Measurements from ENCODE around the gene C2orf81. TPM values are rescaled to one million over a fixed set of nuclear protein-coding genes. Genes with fewer than 3 reads are reported as not detected.
A peak's percentile ranks its signal among the peaks of the same experiment; 100 is the strongest.
"Not testable (repeated sequence)": the region's sequence is repeated elsewhere in the genome, so short reads cannot be mapped to it uniquely, and the experiment has no call there.

Gene C2orf81
- total and polyA plus RNA-seq, 7 experiments from 2014 or later = 4.3 to 10.5 (median 7.9) TPM

DNA sequence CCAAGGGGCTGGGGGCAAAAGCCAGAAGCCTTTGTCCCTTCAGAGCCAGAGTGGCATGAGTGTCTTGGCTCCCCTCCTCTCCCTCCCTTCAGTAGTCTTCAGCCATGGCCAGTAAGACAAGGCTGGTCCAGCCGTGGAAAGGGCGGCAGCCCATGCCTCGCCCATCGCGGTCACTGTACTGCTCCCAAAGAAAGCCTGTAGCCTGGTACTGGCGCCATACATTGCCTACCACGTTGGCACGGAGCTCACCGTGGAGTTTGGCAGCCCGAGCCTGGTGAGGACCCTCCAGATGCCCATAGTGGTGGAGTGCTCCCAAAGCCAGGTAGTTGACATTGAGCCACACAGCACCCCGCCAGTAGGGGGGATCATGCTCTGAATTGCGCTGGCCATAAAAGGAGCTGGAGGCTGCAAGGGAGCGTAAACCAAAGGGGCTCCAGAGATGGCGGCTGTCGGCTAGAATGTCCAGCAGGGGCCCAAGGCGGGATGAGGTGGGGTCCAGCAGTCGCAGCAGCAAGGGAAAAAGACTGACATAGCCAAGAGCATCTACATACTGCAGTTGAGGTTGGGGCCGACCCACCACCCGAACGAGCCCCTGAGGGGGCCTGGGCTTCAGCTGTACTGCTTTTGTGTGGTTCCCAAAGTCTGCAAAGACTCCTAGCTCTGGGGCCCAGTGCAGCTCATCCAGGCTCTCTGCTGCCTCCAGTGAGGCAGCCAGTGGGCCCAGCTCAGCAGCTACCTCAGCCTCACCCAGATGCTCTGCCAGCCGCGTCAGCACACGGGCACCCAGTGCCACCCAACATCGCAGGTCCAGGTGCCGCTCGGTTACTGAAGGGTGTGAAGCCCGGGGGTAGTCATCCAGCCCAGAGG lies 40.0 kb upstream of the C2orf81 start:
- intact Hi-C loops (cut with micrococcal nuclease) = no loop called here
- H3K27me3 ChIP-seq (ENCODE audit: control insufficient read depth in 2 of 2, insufficient read depth in 2 of 2, low read length in 2 of 2) = no peaks in the 10 kb centered on the region
- Mint-ChIP-seq H3K27me3 (peaks cover 0 to 2% (median 0%) of the 10 kb centered on the region in 5 donors), H3K36me3 (peaks cover 0 to 9% (median 6%) of the 10 kb centered on the region in 5 donors), H3K4me1 (peaks cover 15 to 61% (median 50%) of the 10 kb centered on the region in 7 donors), H3K4me3 (peak overlapping the region in 2 of 10 donors; percentile 20 to 34), H3K9me3 (peaks cover 0 to 8% (median 0%) of the 10 kb centered on the region in 11 donors), H3K27ac (peak overlapping the region in 2 of 9 donors; percentile 51 to 76)
- no peaks in the 10 kb centered on the region for H3K9me3 ChIP-seq (ENCODE audit: control insufficient read depth in 2 of 3, low read length in 3 of 3)
- CTCF ChIA-PET = no interaction called here
- no peak for ATAC-seq
- H3K4me1 ChIP-seq (ENCODE audit: control insufficient read depth in 2 of 2, insufficient read depth in 2 of 2, low read length in 2 of 2) = peaks cover 23% of the 10 kb centered on the region in 2 donors
- H3K27ac ChIP-seq (ENCODE audit: low read depth, low read length) = no peak overlapping the region
- peaks cover 0 to 29% (median 0%) of the 10 kb centered on the region in 3 experiments for H3K36me3 ChIP-seq (ENCODE audit: control insufficient read depth in 2 of 3, insufficient read depth in 3 of 3, low read length in 3 of 3)
- POLR2A ChIA-PET = interaction anchor here (0.9 to 10.8 kb wide), 4 partner anchors 8 to 20 kb away, joined by 3 to 197 read pairs (median 90); partner anchors contain the start of genes CCDC142, MRPL53 and TTC31
- no peak for DNase-seq
- H3K4me3 ChIP-seq (ENCODE audit: low read length) = no peak overlapping the region

DNA sequence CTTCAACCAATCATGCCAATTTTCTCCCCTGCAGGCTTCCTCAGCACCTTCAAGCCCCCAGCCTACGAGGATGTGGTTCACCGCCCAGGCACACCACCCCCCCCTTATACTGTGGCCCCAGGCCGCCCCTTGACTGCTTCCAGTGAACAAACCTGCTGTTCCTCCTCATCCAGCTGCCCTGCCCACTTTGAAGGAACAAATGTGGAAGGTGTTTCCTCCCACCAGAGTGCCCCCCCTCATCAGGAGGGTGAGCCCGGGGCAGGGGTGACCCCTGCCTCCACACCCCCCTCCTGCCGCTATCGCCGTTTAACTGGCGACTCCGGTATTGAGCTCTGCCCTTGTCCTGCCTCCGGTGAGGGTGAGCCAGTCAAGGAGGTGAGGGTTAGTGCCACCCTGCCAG lies 38.8 kb upstream of the C2orf81 start:
- H3K27me3 ChIP-seq (ENCODE audit: control insufficient read depth in 2 of 2, insufficient read depth in 2 of 2, low read length in 2 of 2); H3K9me3 ChIP-seq (ENCODE audit: control insufficient read depth in 2 of 3, low read length in 3 of 3); DNase-seq; H3K27ac ChIP-seq (ENCODE audit: low read depth, low read length); H3K27me3 Mint-ChIP-seq; intact Hi-C loops (cut with micrococcal nuclease); ATAC-seq; H3K4me3 ChIP-seq (ENCODE audit: low read length); H3K9me3 Mint-ChIP-seq: not testable (repeated sequence)
- peaks cover 0 to 12% (median 6%) of the 10 kb centered on the region in 5 donors for H3K36me3 Mint-ChIP-seq
- ChIA-PET CTCF (interaction anchor here (0.5 kb wide), 1 partner anchor 635 kb away, joined by 3 read pairs; no protein-coding TSS in a partner anchor), POLR2A (interaction anchor here (1.0 to 10.8 kb wide), 3 partner anchors 10 to 21 kb away, joined by 3 to 197 read pairs (median 177); partner anchors contain the start of genes CCDC142, MRPL53 and TTC31)
- H3K4me3 Mint-ChIP-seq = peak overlapping the region in 9 of 10 donors; percentile 87 to 99 (median 97)
- H3K27ac Mint-ChIP-seq = peak overlapping the region in 5 of 9 donors; percentile 34 to 100 (median 91)
- peaks cover 0 to 29% (median 0%) of the 10 kb centered on the region in 3 experiments for H3K36me3 ChIP-seq (ENCODE audit: control insufficient read depth in 2 of 3, insufficient read depth in 3 of 3, low read length in 3 of 3)
- peaks cover 28 to 63% (median 54%) of the 10 kb centered on the region in 7 donors for H3K4me1 Mint-ChIP-seq
- peaks cover 35 to 36% of the 10 kb centered on the region in 2 donors for H3K4me1 ChIP-seq (ENCODE audit: control insufficient read depth in 2 of 2, insufficient read depth in 2 of 2, low read length in 2 of 2)

DNA sequence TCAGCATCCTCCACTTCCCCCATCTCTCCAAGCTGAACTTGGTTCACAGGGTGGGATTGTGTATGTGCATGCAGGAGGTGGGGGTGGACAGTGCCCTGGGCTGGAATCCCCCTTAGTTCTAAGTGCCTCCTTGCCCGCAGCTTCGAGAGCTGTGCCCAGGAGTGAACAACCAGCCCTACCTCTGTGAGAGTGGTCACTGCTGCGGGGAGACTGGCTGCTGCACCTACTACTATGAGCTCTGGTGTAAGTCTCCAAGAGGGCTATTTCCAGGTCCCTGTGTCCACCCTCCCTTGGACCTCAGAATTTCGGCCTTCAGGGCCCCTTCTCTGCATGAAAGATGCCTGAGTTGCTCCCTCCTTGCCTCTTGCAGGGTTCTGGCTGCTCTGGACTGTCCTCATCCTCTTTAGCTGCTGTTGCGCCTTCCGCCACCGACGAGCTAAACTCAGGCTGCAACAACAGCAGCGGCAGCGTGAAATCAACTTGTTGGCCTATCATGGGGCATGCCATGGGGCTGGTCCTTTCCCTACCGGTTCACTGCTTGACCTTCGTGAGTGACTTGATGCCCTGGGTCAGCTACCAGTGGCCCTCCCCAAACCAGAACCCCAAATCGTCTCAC lies 38.2 kb upstream of the C2orf81 start:
- ChIA-PET POLR2A (interaction anchor here (1.6 to 10.8 kb wide), 7 partner anchors 8 to 128 kb away, joined by 6 to 197 read pairs (median 21); partner anchors contain the start of genes AUP1, C2orf81, CCDC142 and HTRA2), CTCF (interaction anchor here (0.5 to 3.9 kb wide), 2 partner anchors 22 to 634 kb away, joined by 3 to 30 read pairs; partner anchors contain the start of genes CCDC142 and TTC31)
- ATAC-seq; H3K9me3 Mint-ChIP-seq; H3K27me3 ChIP-seq (ENCODE audit: control insufficient read depth in 2 of 2, insufficient read depth in 2 of 2, low read length in 2 of 2); H3K27me3 Mint-ChIP-seq; H3K4me3 ChIP-seq (ENCODE audit: low read length); H3K9me3 ChIP-seq (ENCODE audit: control insufficient read depth in 2 of 3, low read length in 3 of 3); DNase-seq: not testable (repeated sequence)
- H3K4me1 Mint-ChIP-seq = peaks cover 34 to 69% (median 60%) of the 10 kb centered on the region in 7 donors
- H3K36me3 ChIP-seq (ENCODE audit: control insufficient read depth in 2 of 3, insufficient read depth in 3 of 3, low read length in 3 of 3) = peaks cover 0 to 29% (median 0%) of the 10 kb centered on the region in 3 experiments
- peak overlapping the region; percentile 87 to 99 (median 96) for H3K4me3 Mint-ChIP-seq
- peak overlapping the region in 8 of 9 donors; percentile 83 to 100 (median 98) for H3K27ac Mint-ChIP-seq
- intact Hi-C loops (cut with micrococcal nuclease) = loop anchor here (2.0 to 10.0 kb wide), 6 partner anchors 193 to 1387 kb away; partner anchors contain the start of genes SEMA4F (in 2 of the 2), DGUOK (in 1 of the 2), HK2 (in 1 of the 2) and MTHFD2 (in 1 of the 2)
- peaks cover 0 to 15% (median 6%) of the 10 kb centered on the region in 5 donors for H3K36me3 Mint-ChIP-seq
- H3K4me1 ChIP-seq (ENCODE audit: control insufficient read depth in 2 of 2, insufficient read depth in 2 of 2, low read length in 2 of 2) = peaks cover 34 to 36% of the 10 kb centered on the region in 2 donors
- peak overlapping the region; percentile 100 for H3K27ac ChIP-seq (ENCODE audit: low read depth, low read length)

DNA sequence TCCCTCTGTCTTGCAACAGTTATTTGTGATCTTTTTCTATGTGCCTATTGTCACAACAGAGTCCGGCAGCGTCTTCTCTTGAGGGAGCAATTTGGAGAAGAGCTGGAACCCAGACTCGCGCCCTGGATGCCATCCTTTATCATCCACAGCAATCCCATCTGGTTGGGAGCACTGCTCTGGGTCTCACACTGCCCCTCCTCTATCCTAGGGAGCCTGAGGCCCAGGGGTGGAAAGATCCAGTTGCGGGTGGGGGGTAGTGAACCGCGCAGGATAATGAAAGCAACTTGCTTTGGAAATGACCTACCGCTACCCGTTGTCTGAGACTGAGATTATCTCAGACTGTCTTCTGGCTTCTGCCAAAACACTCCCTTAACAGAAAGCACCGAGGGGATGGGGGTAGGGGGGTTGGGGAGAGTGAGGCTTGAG lies 37.5 kb upstream of the C2orf81 start:
- ChIA-PET CTCF (interaction anchor here (1.2 to 3.9 kb wide), 3 partner anchors 15 to 72 kb away, joined by 4 to 30 read pairs (median 6); partner anchors contain the start of genes CCDC142 and TTC31), POLR2A (interaction anchor here (0.6 to 10.8 kb wide), 17 partner anchors 8 to 722 kb away, joined by 3 to 197 read pairs (median 6); partner anchors contain the start of genes AUP1, C2orf81, CCDC142 and DQX1)
- DNase-seq (peak in 1 of 9 donors; percentile 46), ATAC-seq (no peak)
- intact Hi-C loops (cut with micrococcal nuclease) = loop anchor here (1.0 to 10.0 kb wide), 16 partner anchors 13 to 1387 kb away; partner anchors contain the start of genes AUP1 (in 2 of the 2), C2orf81 (in 2 of the 2), HTRA2 (in 2 of the 2) and MRPL53 (in 2 of the 2)
- H3K4me1 Mint-ChIP-seq = peaks cover 38 to 68% (median 62%) of the 10 kb centered on the region in 7 donors
- peaks cover 0 to 8% (median 0%) of the 10 kb centered on the region in 11 donors for H3K9me3 Mint-ChIP-seq
- H3K9me3 ChIP-seq (ENCODE audit: control insufficient read depth in 2 of 3, low read length in 3 of 3) = no peaks in the 10 kb centered on the region
- H3K27ac Mint-ChIP-seq = peak overlapping the region; percentile 88 to 100 (median 99)
- peak overlapping the region; percentile 100 for H3K27ac ChIP-seq (ENCODE audit: low read depth, low read length)
- peaks cover 0 to 29% (median 0%) of the 10 kb centered on the region in 3 experiments for H3K36me3 ChIP-seq (ENCODE audit: control insufficient read depth in 2 of 3, insufficient read depth in 3 of 3, low read length in 3 of 3)
- peak overlapping the region; percentile 87 to 99 (median 96) for H3K4me3 Mint-ChIP-seq
- peaks cover 0 to 2% (median 0%) of the 10 kb centered on the region in 5 donors for H3K27me3 Mint-ChIP-seq
- no peaks in the 10 kb centered on the region for H3K27me3 ChIP-seq (ENCODE audit: control insufficient read depth in 2 of 2, insufficient read depth in 2 of 2, low read length in 2 of 2)
- H3K4me3 ChIP-seq (ENCODE audit: low read length) = peak overlapping the region; percentile 70
- peaks cover 30 to 32% of the 10 kb centered on the region in 2 donors for H3K4me1 ChIP-seq (ENCODE audit: control insufficient read depth in 2 of 2, insufficient read depth in 2 of 2, low read length in 2 of 2)
- peaks cover 0 to 17% (median 6%) of the 10 kb centered on the region in 5 donors for H3K36me3 Mint-ChIP-seq

DNA sequence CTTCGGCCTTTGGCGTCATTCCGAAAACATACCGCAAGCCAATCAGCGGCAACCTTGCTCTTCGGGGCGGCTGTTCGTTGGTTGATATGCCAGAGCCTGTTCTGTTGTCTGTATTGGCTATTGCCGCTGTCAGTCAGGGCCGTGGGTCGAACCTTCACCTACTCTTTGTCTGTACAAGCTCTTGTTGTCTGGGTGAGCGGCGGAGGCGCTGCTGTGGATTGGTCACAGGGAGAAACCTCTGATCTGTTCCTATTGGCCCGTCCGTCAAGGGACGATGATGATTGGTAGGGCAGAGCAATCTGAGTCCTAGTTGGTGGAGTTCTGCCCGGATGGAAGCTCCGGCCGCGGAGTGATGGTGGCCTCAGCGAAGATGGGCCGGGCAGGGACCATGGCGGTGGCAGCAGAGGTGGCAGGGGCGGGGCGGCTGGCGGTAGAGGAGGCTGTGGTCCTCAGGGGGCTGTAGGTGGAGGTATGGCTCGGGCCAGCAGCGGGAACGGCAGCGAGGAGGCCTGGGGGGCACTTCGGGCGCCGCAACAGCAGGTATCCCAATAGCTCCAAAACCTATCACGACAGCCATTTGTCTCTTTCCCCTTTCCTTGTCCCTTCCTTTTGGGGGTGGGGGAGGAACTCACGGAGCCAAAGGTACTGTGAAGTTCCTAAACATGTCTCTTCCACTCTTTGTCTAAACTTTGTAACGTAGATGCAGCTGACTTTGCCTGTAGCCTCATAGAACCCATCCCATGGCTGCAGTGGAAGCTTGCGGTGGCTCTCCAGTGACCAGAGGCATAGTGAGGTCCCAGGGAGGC lies 36.9 kb upstream of the C2orf81 start, which contains the start of gene WBP1:
Gene WBP1, plus strand, starts transcription at position 307 of the 806 bp plus-strand sequence. Its CDS starts 165 bp downstream, at position 472.
- Mint-ChIP-seq H3K4me3 (peak within 1 kb of the TSS; percentile 87 to 99 (median 96)), H3K27ac (peak within 1 kb of the TSS; percentile 88 to 100 (median 99)), H3K27me3 (peaks cover 0 to 2% (median 0%) of the 10 kb centered on the region in 5 donors), H3K36me3 (peaks cover 0 to 17% (median 6%) of the 10 kb centered on the region in 5 donors), H3K9me3 (peaks cover 0 to 8% (median 0%) of the 10 kb centered on the region in 11 donors), H3K4me1 (peaks cover 38 to 68% (median 58%) of the 10 kb centered on the region in 7 donors)
- Histone ChIP-seq H3K9me3 (ENCODE audit: control insufficient read depth in 2 of 3, low read length in 3 of 3) (no peaks in the 10 kb centered on the region), H3K4me3 (ENCODE audit: low read length) (peak within 1 kb of the TSS; percentile 70), H3K27me3 (ENCODE audit: control insufficient read depth in 2 of 2, insufficient read depth in 2 of 2, low read length in 2 of 2) (no peaks in the 10 kb centered on the region), H3K27ac (ENCODE audit: low read depth, low read length) (peak within 1 kb of the TSS; percentile 100), H3K36me3 (ENCODE audit: control insufficient read depth in 2 of 3, insufficient read depth in 3 of 3, low read length in 3 of 3) (peaks cover 0 to 29% (median 0%) of the 10 kb centered on the region in 3 experiments), H3K4me1 (ENCODE audit: control insufficient read depth in 2 of 2, insufficient read depth in 2 of 2, low read length in 2 of 2) (peaks cover 30 to 34% of the 10 kb centered on the region in 2 donors)
- intact Hi-C loops (cut with micrococcal nuclease) = loop anchor here (1.0 to 10.0 kb wide), 16 partner anchors 14 to 1386 kb away; partner anchors contain the start of genes AUP1 (in 2 of the 2), C2orf81 (in 2 of the 2), HTRA2 (in 2 of the 2) and MRPL53 (in 2 of the 2)
- POLR2A ChIA-PET = interaction anchor here (0.6 to 10.8 kb wide), 26 partner anchors 9 to 1225 kb away, joined by 3 to 197 read pairs (median 4); partner anchors contain the start of genes AUP1, C2orf81, CCDC142 and DQX1
- DNase-seq (peak in 8 of 9 donors; percentile 85 to 100 (median 100)), ATAC-seq (peak; percentile 89)
- CTCF ChIA-PET = interaction anchor here (1.2 to 3.9 kb wide), 3 partner anchors 16 to 73 kb away, joined by 4 to 30 read pairs (median 6); partner anchors contain the start of genes CCDC142 and TTC31

Data from naive thymus-derived CD4-positive, alpha-beta T cell (primary cell).